H1 (cell line): ENCODE results near the gene HIBADH. TPM values are rescaled to one million over a fixed set of nuclear protein-coding genes. Genes with fewer than 3 reads are reported as not detected.

Source experiments
- CTCF ChIA-PET: fragments of 300-600 bp; sonication (Branson Sonifier 250); formaldehyde crosslinking; loops from one replicate; lab custom pipeline; 2021; ENCODE audit not compliant: partially characterized antibody; lab: Charles Lee
- POLR2A ChIA-PET: fragments of 300-600 bp; sonication (Branson Sonifier 250); formaldehyde crosslinking; loops from one replicate; lab custom pipeline; 2021; ENCODE audit warnings: inconsistent platforms; ENCODE audit not compliant: partially characterized antibody; lab: Charles Lee
- DNase-seq, 2 experiments: peaks; one replicate each; pipeline versions ENCODE4 v3.0.0 to v3.0.0-alpha.2; 2010 to 2022; ENCODE audit warnings: low spot score in 2 of 2, low read depth in 1 of 2, mixed read lengths in 1 of 2
- FAIRE-seq: peaks from 2 replicates; lab custom pipeline; 2011; peaks lifted over from hg19 to GRCh38; lab: Jason Lieb, UNC
- H2AFZ ChIP-seq: 2 replicates; pipeline ENCODE4 v1.8.1; 2012; ENCODE audit warnings: low read length, inconsistent platforms
- H2AK5ac ChIP-seq: 2 replicates; pipeline ENCODE4 v1.6.1; 2013; ENCODE audit warnings: low read depth, low read length
- H2BK120ac ChIP-seq: replicated peaks from 2 replicates; pipeline ENCODE3; 2013; ENCODE audit warnings: low read depth, low read length, inconsistent platforms
- H2BK12ac ChIP-seq: 2 replicates; pipeline ENCODE4 v1.6.1; 2013; ENCODE audit warnings: low read depth, low read length
- H2BK15ac ChIP-seq: 2 replicates; pipeline ENCODE4 v1.6.1; 2013; ENCODE audit warnings: low read length
- H2BK20ac ChIP-seq: 2 replicates; pipeline ENCODE4 v1.6.1; 2013; ENCODE audit warnings: low read length
- H2BK5ac ChIP-seq: 2 replicates; pipeline ENCODE4 v1.6.1; 2013; ENCODE audit warnings: low read depth, low read length
- H3K14ac ChIP-seq: 2 replicates; pipeline ENCODE4 v1.6.1; 2013; ENCODE audit warnings: inconsistent platforms; ENCODE audit not compliant: insufficient read length
- H3K18ac ChIP-seq: 2 replicates; pipeline ENCODE4 v1.6.1; 2013; ENCODE audit warnings: low read length; ENCODE audit errors: extremely low read depth
- H3K23ac ChIP-seq: 2 replicates; pipeline ENCODE4 v1.6.1; 2013; ENCODE audit warnings: inconsistent platforms; ENCODE audit not compliant: insufficient read length
- H3K23me2 ChIP-seq: 2 replicates; pipeline ENCODE4 v1.6.1; 2013; ENCODE audit warnings: low read depth, low read length
- H3K27ac ChIP-seq: 2 replicates; pipeline ENCODE4 v1.6.1; 2011; ENCODE audit warnings: low read depth, low read length, inconsistent platforms
- H3K27me3 ChIP-seq, 4 experiments: replicated peaks in 1 of 4; 1 replicate in 1 of 4; 2 replicates in 3 of 4; pipeline versions ENCODE4 v1.6.1 to v1.8.1; 2011 to 2013; ENCODE audit warnings: low read length in 3 of 4, mild to moderate bottlenecking in 3 of 4, inconsistent platforms in 2 of 4, mixed read lengths in 2 of 4, moderate library complexity in 1 of 4; ENCODE audit not compliant: control insufficient read depth in 3 of 4, insufficient read depth in 3 of 4; ENCODE audit errors: extremely low read depth in 1 of 4
- H3K36me3 ChIP-seq, 4 experiments: 2 replicates each; pipeline versions ENCODE4 v1.6.1 to v1.8.1; 2011 to 2013; ENCODE audit warnings: mild to moderate bottlenecking in 4 of 4, low read length in 3 of 4, moderate library complexity in 2 of 4, control low read depth in 1 of 4, inconsistent platforms in 1 of 4; ENCODE audit not compliant: insufficient read depth in 4 of 4, control insufficient read depth in 2 of 4
- H3K4ac ChIP-seq: replicated peaks from 2 replicates; pipeline ENCODE3; 2013; ENCODE audit warnings: low read length, low read depth, mixed read lengths, inconsistent platforms; ENCODE audit not compliant: insufficient read length
- H3K4me1 ChIP-seq, 4 experiments: replicated peaks in 1 of 4; 1 replicate in 1 of 4; 2 replicates in 3 of 4; pipeline versions ENCODE4 v1.6.1 to v1.8.1; 2011 to 2013; ENCODE audit warnings: low read length in 3 of 4, inconsistent platforms in 2 of 4, mixed read lengths in 1 of 4; ENCODE audit not compliant: insufficient read depth in 4 of 4, control insufficient read depth in 3 of 4
- H3K4me2 ChIP-seq, 2 experiments: 2 replicates each; pipeline versions ENCODE4 v1.6.1 to v1.8.1; 2011 to 2013; ENCODE audit warnings: low read depth in 2 of 2, low read length in 2 of 2, control low read depth in 1 of 2, inconsistent platforms in 1 of 2, mild to moderate bottlenecking in 1 of 2; ENCODE audit not compliant: insufficient read depth in 1 of 2
- H3K4me3 ChIP-seq, 4 experiments: fragments of 200-600, 300-600 bp in 1 of 4; sonication (generic), shearing (Covaris generic), sonication (Bioruptor Twin) in 1 of 4; 2 replicates each; pipeline versions ENCODE4 v1.5.1 to v1.8.1; 2011 to 2016; ENCODE audit warnings: low read length in 4 of 4, low read depth in 3 of 4, control low read depth in 2 of 4, inconsistent platforms in 2 of 4, mild to moderate bottlenecking in 2 of 4, mixed read lengths in 1 of 4, moderate library complexity in 1 of 4; ENCODE audit not compliant: insufficient read depth in 2 of 4; ENCODE audit errors: extremely low read depth in 1 of 4
- H3K56ac ChIP-seq: replicated peaks from 2 replicates; pipeline ENCODE3; 2013; ENCODE audit warnings: low read depth, mild to moderate bottlenecking, mixed read lengths, low read length, inconsistent platforms; ENCODE audit not compliant: insufficient read length
- H3K79me1 ChIP-seq: 2 replicates; pipeline ENCODE4 v1.6.1; 2013; ENCODE audit warnings: low read depth, low read length, control low read depth
- H3K79me2 ChIP-seq, 2 experiments: 2 replicates each; pipeline versions ENCODE4 v1.6.1 to v1.8.1; 2012 to 2013; ENCODE audit warnings: low read length in 2 of 2, mild to moderate bottlenecking in 2 of 2, inconsistent platforms in 1 of 2; ENCODE audit not compliant: insufficient read depth in 2 of 2, control insufficient read depth in 1 of 2
- H3K9ac ChIP-seq, 4 experiments: replicated peaks in 1 of 4; 1 replicate in 1 of 4; 2 replicates in 3 of 4; pipeline versions ENCODE4 v1.6.1 to v1.8.1; 2011 to 2013; ENCODE audit warnings: low read depth in 3 of 4, low read length in 3 of 4, control low read depth in 2 of 4, mild to moderate bottlenecking in 2 of 4, moderate library complexity in 2 of 4, inconsistent platforms in 1 of 4; ENCODE audit errors: extremely low read depth in 1 of 4
- H3K9me3 ChIP-seq, 2 experiments: 2 replicates each; pipeline versions ENCODE4 v1.6.1 to v1.8.1; 2012 to 2013; ENCODE audit warnings: mild to moderate bottlenecking in 2 of 2, moderate library complexity in 2 of 2, control low read depth in 1 of 2, inconsistent platforms in 1 of 2, low read depth in 1 of 2, low read length in 1 of 2, mixed read lengths in 1 of 2; ENCODE audit not compliant: insufficient read depth in 2 of 2
- H4K20me1 ChIP-seq, 2 experiments: replicated peaks in 1 of 2; 2 replicates each; pipeline versions ENCODE3 to v1.8.1; 2011 to 2013; ENCODE audit warnings: inconsistent platforms in 2 of 2, low read length in 2 of 2, mild to moderate bottlenecking in 1 of 2; ENCODE audit not compliant: insufficient read depth in 2 of 2, control insufficient read depth in 1 of 2
- H4K5ac ChIP-seq: 2 replicates; pipeline ENCODE4 v1.6.1; 2013; ENCODE audit warnings: low read length, low read depth, mixed read lengths, inconsistent platforms; ENCODE audit not compliant: insufficient read length
- H4K8ac ChIP-seq: 2 replicates; pipeline ENCODE4 v1.8.0; 2013; ENCODE audit warnings: mild to moderate bottlenecking, moderate library complexity, low read length, inconsistent platforms; ENCODE audit not compliant: insufficient read depth; ENCODE audit errors: extremely low read depth
- H4K91ac ChIP-seq: replicated peaks from 2 replicates; pipeline ENCODE3; 2013; ENCODE audit warnings: low read length, mixed read lengths, inconsistent platforms; ENCODE audit not compliant: insufficient read length
- ASH2L ChIP-seq: fragments of 200-600, 300-600 bp; sonication (generic); IDR thresholded peaks from one replicate; pipeline ENCODE4 v1.7.1; 2017; ENCODE audit warnings: low read length
- BCL11A ChIP-seq, 2 experiments: IDR thresholded peaks; one replicate each; pipeline ENCODE4 v1.6.1; 2011; ENCODE audit warnings: low read depth in 2 of 2, low read length in 2 of 2, mild to moderate bottlenecking in 2 of 2
- CBX5 ChIP-seq: fragments of 300-800, 300-1000 bp; sonication (generic); IDR thresholded peaks from 2 replicates; pipeline ENCODE4 v1.7.1; 2016; ENCODE audit warnings: antibody characterized with exemption, low read length, low read depth
- CHD1 ChIP-seq: IDR thresholded peaks from 2 replicates; pipeline ENCODE4 v1.6.1; 2012; ENCODE audit warnings: low read depth, low read length, improper control_type of control experiment
- CREB1 ChIP-seq: IDR thresholded peaks from 2 replicates; pipeline ENCODE4 v1.6.1; 2012; ENCODE audit warnings: inconsistent platforms
- E2F6 ChIP-seq: IDR thresholded peaks from 2 replicates; pipeline ENCODE4 v1.6.1; 2012; ENCODE audit warnings: inconsistent platforms
- GABPA ChIP-seq: IDR thresholded peaks from 2 replicates; pipeline ENCODE4 v1.6.1; 2011; ENCODE audit warnings: mild to moderate bottlenecking, low read length, moderate library complexity, borderline replicate concordance; ENCODE audit not compliant: insufficient read depth
- NRF1 ChIP-seq: IDR thresholded peaks from 2 replicates; pipeline ENCODE4 v1.6.1; 2011; ENCODE audit warnings: mild to moderate bottlenecking, low read depth, low read length, improper control_type of control experiment
- POU5F1 ChIP-seq: IDR thresholded peaks from 2 replicates; pipeline ENCODE4 v1.6.1; 2011; ENCODE audit warnings: low read depth, mild to moderate bottlenecking, low read length, moderate library complexity
- TAF7 ChIP-seq: optimal IDR thresholded peaks from 2 replicates; pipeline ENCODE3; 2011; ENCODE audit warnings: low read depth, mild to moderate bottlenecking, inconsistent platforms, low read length, moderate library complexity, borderline replicate concordance
- WGBS, 2 experiments: shearing (Covaris generic) in 1 of 2; methylation state at CpG; one replicate each; pipeline versions ENCODE4 v1.1.6 to v1.1.7; 2013 to 2015; ENCODE audit warnings: low lambda C conversion rate in 2 of 2, mixed read lengths in 2 of 2, inconsistent platforms in 1 of 2, low coverage in 1 of 2, missing lambda C conversion rate in 1 of 2; ENCODE audit not compliant: insufficient replicate concordance in 2 of 2, insufficient coverage in 1 of 2, insufficient read length in 1 of 2; ENCODE audit errors: extremely low coverage in 1 of 2, missing lambda C conversion rate in 1 of 2; 5-methylcytosine and 5-hydroxymethylcytosine counted together
- polyA plus RNA-seq, 7 experiments: library from polyadenylated mRNA; depleted of rRNA in 3 of 7; stranded (reverse) in 5 of 7; unstranded in 2 of 7; fragments of >200 nt in 5 of 7; fragments of 200-250 nt in 2 of 7; gene quantifications; 1 replicate in 5 of 7; 2 replicates in 1 of 7; 4 replicates in 1 of 7; pipeline versions ENCODE4 v1.2.1 to v1.2.3, GENCODE V29; 2011 to 2013; ENCODE audit warnings: missing spikeins in 2 of 7, mixed read lengths in 2 of 7
- total RNA-seq: library from RNA; stranded (reverse); fragmentation: NEBNext Ultra II Directional; extraction: Animal tissue kit (Norgen Biotek cat#: 25700); gene quantifications from 2 replicates; pipeline ENCODE4 v1.2.1, GENCODE V29; 2021

Gene HIBADH
- total and polyA plus RNA-seq, 2 of the 8 experiments (the other 6 are each of a cell fraction or from before 2014, with no cell fraction given), result 30.1 to 39.5 TPM

DNA sequence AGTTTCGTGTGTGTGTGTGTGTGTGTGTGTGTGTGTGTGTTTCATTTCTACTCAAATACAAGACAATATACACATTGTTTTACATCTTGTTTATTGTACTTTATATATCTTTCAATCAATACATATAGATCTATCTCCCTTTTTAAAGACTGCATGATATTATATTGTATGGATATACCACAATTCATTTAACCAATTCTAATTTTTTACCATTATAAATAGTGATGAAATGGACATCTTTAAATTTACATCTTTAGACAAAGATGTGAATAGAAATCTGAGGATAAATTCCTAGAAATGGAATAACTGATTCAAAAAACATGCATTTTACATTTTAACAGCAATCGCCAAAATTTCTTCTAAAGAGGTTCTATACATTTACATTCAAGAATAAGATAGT is 23.2 kb upstream of the HIBADH start:
- Histone ChIP-seq H3K4me3 (no peak overlapping the region), H3K9ac (no peak overlapping the region), H3K23ac (no peak overlapping the region), H3K79me2 (no peaks in the 10 kb centered on the region), H3K27me3 (no peaks in the 10 kb centered on the region), H4K20me1 (no peaks in the 10 kb centered on the region), H3K4me1 (peaks cover 0 to 3% (median 0%) of the 10 kb centered on the region in 4 experiments; a peak in 2 of 7 replicates), H3K14ac (no peak overlapping the region), H3K36me3 (no peaks in the 10 kb centered on the region), H4K8ac (no peak overlapping the region), H2BK15ac (no peak overlapping the region), H3K79me1 (no peaks in the 10 kb centered on the region), H3K4ac (no peak overlapping the region), H3K9me3 (no peaks in the 10 kb centered on the region), H2AK5ac (no peak overlapping the region), H4K5ac (no peak overlapping the region), H3K56ac (peak overlapping the region; percentile 64), H3K4me2 (no peak overlapping the region), H4K91ac (no peak overlapping the region), H3K23me2 (no peaks in the 10 kb centered on the region), H2AFZ (no peak overlapping the region), H2BK120ac (no peak overlapping the region), H3K27ac (no peak overlapping the region), H2BK5ac (no peak overlapping the region), H2BK12ac (no peak overlapping the region), H2BK20ac (no peak overlapping the region), H3K18ac (no peak overlapping the region)
- POLR2A ChIA-PET, result no interaction called here
- TF ChIP-seq ASH2L (no peak), CREB1 (no peak), POU5F1 (no peak), CBX5 (no peak), GABPA (no peak), E2F6 (no peak), BCL11A (IDR thresholded peaks at IDR 0.05; ENCODE audit: low read depth in 2 of 2, low read length in 2 of 2) (no peak), CHD1 (no peak), NRF1 (no peak), TAF7 (no peak)
- 70% methylated on average over 2 of the region's 2 CpGs; no CpG with 5 or more reads in 1 of the 2 experiments for WGBS, 2 experiments
- CTCF ChIA-PET, result interaction anchor here (1.0 kb wide), 1 partner anchor 26 kb away, joined by 4 read pairs; no protein-coding TSS in a partner anchor
- FAIRE-seq (no peak), DNase-seq (no peak)
